HG02870 (cell line): ENCODE measurements around the gene ADH6.
"Not testable (repeated sequence)": the region's sequence is repeated elsewhere in the genome, so short reads cannot be mapped to it uniquely, and the experiment has no call there.

Source experiments
- ATAC-seq: cut with Tn5 transposase; IDR thresholded peaks from one replicate; pipeline ENCODE4 v1.9.1; 2021; ENCODE audit warnings: mild to moderate bottlenecking, moderate library complexity; ENCODE audit not compliant: unreplicated experiment

ADH6 gene

GRCh38 chr4:99200138-99200537 is 18.9 kb downstream of the ADH6 start:
- no peak for ATAC-seq

- ATAC-seq: no peak
These were observed 28.7 kb downstream of the ADH6 start for GRCh38 chr4:99190336-99190735.

- not testable (repeated sequence) for ATAC-seq
These were observed 29.1 kb downstream of the ADH6 start for GRCh38 chr4:99189900-99190299.

- no peak for ATAC-seq
These were observed 33.0 kb downstream of the ADH6 start for GRCh38 chr4:99186029-99186428.

- ATAC-seq: no peak
These were observed 33.5 kb downstream of the ADH6 start for GRCh38 chr4:99185581-99185980.

- no peak for ATAC-seq
These were observed 38.5 kb downstream of the ADH6 start for GRCh38 chr4:99180382-99181070.

- ATAC-seq: no peak
These were observed 39.4 kb downstream of the ADH6 start for GRCh38 chr4:99179626-99180025.

- no peak for ATAC-seq
These were observed 39.9 kb downstream of the ADH6 start for GRCh38 chr4:99179178-99179577.

- no peak for ATAC-seq
These were observed 52.5 kb downstream of the ADH6 start for GRCh38 chr4:99166544-99166943.

GRCh38 chr4:99165978-99166377 is 53.1 kb downstream of the ADH6 start:
- no peak for ATAC-seq

- no peak for ATAC-seq
These were observed 57.5 kb downstream of the ADH6 start for GRCh38 chr4:99161373-99162099.

GRCh38 chr4:99159699-99160098 is 59.3 kb downstream of the ADH6 start:
- no peak for ATAC-seq

GRCh38 chr4:99157478-99157935 is 61.5 kb downstream of the ADH6 start:
- ATAC-seq: no peak

- ATAC-seq: no peak
These were observed 62.1 kb downstream of the ADH6 start for GRCh38 chr4:99156992-99157391.

GRCh38 chr4:99154658-99155342 is 64.2 kb downstream of the ADH6 start:
- ATAC-seq: no peak
